OCI-LY3 (cell line): ENCODE measurements around the gene CD58.
A peak's percentile ranks its signal among the peaks of the same experiment; 100 is the strongest.
"Not testable (repeated sequence)": the region's sequence is repeated elsewhere in the genome, so short reads cannot be mapped to it uniquely, and the experiment has no call there.

ENCODE experiments used
- H2AFZ ChIP-seq: fragments of 200-600, 300-600 bp; shearing (Covaris generic); 2 replicates; pipeline ENCODE4 v1.6.0; 2014; ENCODE audit warnings: antibody characterized with exemption, low read depth, low read length
- H3K27ac ChIP-seq: fragments of 200-600, 300-600 bp; sonication (generic); 2 replicates; pipeline ENCODE4 v1.5.1; 2014; ENCODE audit warnings: mild to moderate bottlenecking, low read length, moderate library complexity, mixed read lengths
- H3K27me3 ChIP-seq: fragments of 200-600, 300-600 bp; sonication (generic); 2 replicates; pipeline ENCODE4 v1.6.1; 2014; ENCODE audit warnings: low read depth, low read length, mixed read lengths
- H3K36me3 ChIP-seq: fragments of 200-600, 300-600 bp; sonication (generic); replicated peaks from 2 replicates; pipeline ENCODE3; 2014; ENCODE audit warnings: low read depth, low read length, mixed read lengths
- H3K4me1 ChIP-seq: fragments of 300-600, 200-600 bp; sonication (generic); 2 replicates; pipeline ENCODE4 v1.6.1; 2014; ENCODE audit warnings: low read length, mixed read lengths
- H3K4me2 ChIP-seq: fragments of 200-600, 300-600 bp; sonication (generic); 2 replicates; pipeline ENCODE4 v1.6.1; 2014; ENCODE audit warnings: low read length, mixed read lengths
- H3K4me3 ChIP-seq: fragments of 300-600, 200-600 bp; sonication (generic); 2 replicates; pipeline ENCODE4 v1.5.1; 2014; ENCODE audit warnings: antibody characterized with exemption, mild to moderate bottlenecking, low read length, moderate library complexity
- H3K79me2 ChIP-seq: fragments of 300-600, 200-600 bp; shearing (Covaris generic); 2 replicates; pipeline ENCODE4 v1.6.1; 2014; ENCODE audit warnings: mild to moderate bottlenecking, low read length, mixed read lengths
- H3K9ac ChIP-seq: fragments of 300-600, 200-600 bp; shearing (Covaris generic); 2 replicates; pipeline ENCODE4 v1.6.0; 2014; ENCODE audit warnings: mild to moderate bottlenecking, low read length, moderate library complexity
- H3K9me3 ChIP-seq: fragments of 200-600, 300-600 bp; shearing (Covaris generic); 2 replicates; pipeline ENCODE4 v1.6.1; 2014; ENCODE audit warnings: low read length, mixed read lengths; ENCODE audit not compliant: insufficient read depth
- H4K20me1 ChIP-seq: fragments of 200-600, 300-600 bp; sonication (generic); 2 replicates; pipeline ENCODE4 v1.6.1; 2016; ENCODE audit warnings: low read length, mixed read lengths; ENCODE audit not compliant: insufficient read depth
- EZH2phosphoT487 ChIP-seq: fragments of 200-600 bp; shearing (Covaris generic); IDR thresholded peaks from 2 replicates; pipeline ENCODE4 v1.6.1; 2018; ENCODE audit warnings: antibody characterized with exemption, mixed run types, low read depth
- TF ChIP-seq, protein P1 (sequence below): fragments of 200-600, 300-600 bp; sonication (generic); IDR thresholded peaks from 2 replicates; pipeline ENCODE4 v1.5.1; 2014; ENCODE audit warnings: antibody characterized with exemption, low read length, low read depth

CD58 gene

GRCh38 chr1:116589101-116589735 lies 18.4 kb upstream of the CD58 start:
- H3K4me1 ChIP-seq = peaks cover 61% of the 10 kb centered on the region
- not testable (repeated sequence) for H3K9me3 ChIP-seq, H3K4me2 ChIP-seq, H4K20me1 ChIP-seq, H3K9ac ChIP-seq, H2AFZ ChIP-seq, H3K27me3 ChIP-seq, H3K27ac ChIP-seq, H3K79me2 ChIP-seq, H3K4me3 ChIP-seq
- H3K36me3 ChIP-seq = peaks cover 13% of the 10 kb centered on the region

GRCh38 chr1:116587501-116588227 lies 16.8 kb upstream of the CD58 start:
- peaks cover 53% of the 10 kb centered on the region for H3K4me1 ChIP-seq
- no peaks in the 10 kb centered on the region for H3K79me2 ChIP-seq
- no peaks in the 10 kb centered on the region for H3K9me3 ChIP-seq
- H2AFZ ChIP-seq = no peak overlapping the region
- H3K4me3 ChIP-seq = no peak overlapping the region
- H3K9ac ChIP-seq = peak overlapping the region; percentile 29; the same call in 1 of the 2 replicates
- no peak for TF ChIP-seq EZH2phosphoT487
- TF ChIP-seq, protein P1, sequence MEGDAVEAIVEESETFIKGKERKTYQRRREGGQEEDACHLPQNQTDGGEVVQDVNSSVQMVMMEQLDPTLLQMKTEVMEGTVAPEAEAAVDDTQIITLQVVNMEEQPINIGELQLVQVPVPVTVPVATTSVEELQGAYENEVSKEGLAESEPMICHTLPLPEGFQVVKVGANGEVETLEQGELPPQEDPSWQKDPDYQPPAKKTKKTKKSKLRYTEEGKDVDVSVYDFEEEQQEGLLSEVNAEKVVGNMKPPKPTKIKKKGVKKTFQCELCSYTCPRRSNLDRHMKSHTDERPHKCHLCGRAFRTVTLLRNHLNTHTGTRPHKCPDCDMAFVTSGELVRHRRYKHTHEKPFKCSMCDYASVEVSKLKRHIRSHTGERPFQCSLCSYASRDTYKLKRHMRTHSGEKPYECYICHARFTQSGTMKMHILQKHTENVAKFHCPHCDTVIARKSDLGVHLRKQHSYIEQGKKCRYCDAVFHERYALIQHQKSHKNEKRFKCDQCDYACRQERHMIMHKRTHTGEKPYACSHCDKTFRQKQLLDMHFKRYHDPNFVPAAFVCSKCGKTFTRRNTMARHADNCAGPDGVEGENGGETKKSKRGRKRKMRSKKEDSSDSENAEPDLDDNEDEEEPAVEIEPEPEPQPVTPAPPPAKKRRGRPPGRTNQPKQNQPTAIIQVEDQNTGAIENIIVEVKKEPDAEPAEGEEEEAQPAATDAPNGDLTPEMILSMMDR = no peak
- H3K4me2 ChIP-seq = no peak overlapping the region
- H3K27ac ChIP-seq = peak overlapping the region; percentile 96
- H4K20me1 ChIP-seq = no peaks in the 10 kb centered on the region
- H3K36me3 ChIP-seq = peaks cover 22% of the 10 kb centered on the region
- no peaks in the 10 kb centered on the region for H3K27me3 ChIP-seq

GRCh38 chr1:116586741-116587143 lies 15.9 kb upstream of the CD58 start:
- Histone ChIP-seq H3K36me3 (peaks cover 27% of the 10 kb centered on the region), H3K4me1 (peaks cover 52% of the 10 kb centered on the region), H3K4me3 (no peak overlapping the region; the same call in 1 of the 2 replicates), H2AFZ (no peak overlapping the region), H3K9me3 (no peaks in the 10 kb centered on the region), H3K27ac (peak overlapping the region; percentile 96), H3K27me3 (no peaks in the 10 kb centered on the region), H3K9ac (peak overlapping the region; percentile 73; the same call in 1 of the 2 replicates), H4K20me1 (no peaks in the 10 kb centered on the region), H3K79me2 (no peaks in the 10 kb centered on the region), H3K4me2 (peak overlapping the region; percentile 63)
- TF ChIP-seq, protein P1 = no peak
- TF ChIP-seq EZH2phosphoT487 = no peak

DNA sequence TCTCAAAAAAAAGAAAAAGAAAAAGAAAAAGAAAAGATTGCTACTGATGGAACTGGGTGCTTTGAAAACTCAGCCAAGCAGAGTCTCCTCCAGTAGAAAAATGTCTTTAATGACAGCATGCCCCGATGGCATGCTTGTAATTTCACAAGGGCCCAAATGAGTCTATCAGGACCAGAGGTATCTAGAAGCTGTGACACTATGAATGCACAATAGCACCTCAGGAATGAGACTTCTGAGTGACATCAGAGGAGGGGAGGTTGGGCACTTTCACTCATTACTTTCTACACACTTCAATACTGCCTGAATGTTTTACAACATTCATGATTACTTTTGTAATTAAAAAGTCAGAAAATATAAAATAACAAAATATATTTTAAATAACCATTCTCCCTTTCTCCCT lies 15.1 kb upstream of the CD58 start:
- no peak overlapping the region for H2AFZ ChIP-seq
- H3K27ac ChIP-seq = peak overlapping the region; percentile 96
- H3K4me3 ChIP-seq = peak overlapping the region; percentile 44

More for the DNA sequence above, 15.1 kb upstream of the CD58 start:
- TF ChIP-seq, protein P1 = no peak
- TF ChIP-seq EZH2phosphoT487 = no peak
- H3K79me2 ChIP-seq = no peaks in the 10 kb centered on the region
- H3K4me1 ChIP-seq = peaks cover 60% of the 10 kb centered on the region
- peak overlapping the region; percentile 63 for H3K4me2 ChIP-seq
- H3K9ac ChIP-seq = peak overlapping the region; percentile 73
- H3K36me3 ChIP-seq = peaks cover 27% of the 10 kb centered on the region
- H3K9me3 ChIP-seq = no peaks in the 10 kb centered on the region
- no peaks in the 10 kb centered on the region for H4K20me1 ChIP-seq
- H3K27me3 ChIP-seq = no peaks in the 10 kb centered on the region
